HG03342 (cell line): ENCODE measurements around the gene PDGFD.

Experiments used
- ATAC-seq: cut with Tn5 transposase; IDR thresholded peaks from one replicate; pipeline ENCODE4 v1.9.1; 2021; ENCODE audit warnings: mild to moderate bottlenecking, moderate library complexity; ENCODE audit not compliant: unreplicated experiment

Gene PDGFD

DNA sequence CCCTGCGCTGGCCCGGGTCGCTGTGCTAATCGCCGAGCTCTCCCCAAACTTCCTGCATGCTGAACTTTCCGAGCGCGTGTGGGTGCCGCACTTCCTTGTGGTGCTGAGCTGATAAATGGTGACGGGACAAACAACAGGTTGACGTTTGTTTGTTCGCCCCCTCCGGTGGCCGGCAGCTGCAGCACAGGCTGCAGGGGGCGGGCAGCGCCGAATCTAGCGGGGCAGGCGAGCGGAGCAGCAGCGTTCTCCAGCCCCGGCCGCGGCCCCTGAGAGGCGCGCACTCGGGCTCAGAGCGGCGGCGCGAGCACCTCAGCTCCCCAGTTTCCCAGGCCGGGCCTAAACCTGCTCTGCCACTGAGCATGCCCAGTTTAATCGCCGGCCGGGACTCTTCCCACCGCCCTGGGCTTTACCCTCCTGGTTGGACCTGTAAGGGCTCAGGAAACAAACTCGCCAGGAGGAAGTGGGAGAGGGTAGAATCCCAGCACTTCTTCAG is at the start of gene PDGFD:
Gene PDGFD (minus strand): TSS at position 120 of the 493 bp plus-strand sequence.
- peak; percentile 96 for ATAC-seq

DNA sequence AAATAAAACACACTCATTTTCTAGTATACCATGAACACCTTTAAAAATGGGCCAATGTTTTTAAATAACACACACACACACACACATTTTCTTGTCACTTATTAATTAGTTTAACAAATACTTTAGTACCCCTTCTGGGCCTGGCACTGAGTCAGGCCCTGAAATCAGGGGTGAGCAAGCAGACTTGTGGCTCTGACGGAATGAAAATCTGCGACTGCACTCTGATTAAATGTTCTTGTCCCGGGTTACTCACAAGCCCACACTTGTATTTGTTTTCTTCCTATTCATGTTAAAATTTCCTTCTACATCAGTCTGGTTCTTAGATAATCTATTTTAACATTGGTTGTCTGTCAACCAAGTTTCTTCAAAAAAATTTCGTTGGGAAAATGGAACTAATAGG is 43.0 kb upstream of the PDGFD start:
- no peak for ATAC-seq

DNA sequence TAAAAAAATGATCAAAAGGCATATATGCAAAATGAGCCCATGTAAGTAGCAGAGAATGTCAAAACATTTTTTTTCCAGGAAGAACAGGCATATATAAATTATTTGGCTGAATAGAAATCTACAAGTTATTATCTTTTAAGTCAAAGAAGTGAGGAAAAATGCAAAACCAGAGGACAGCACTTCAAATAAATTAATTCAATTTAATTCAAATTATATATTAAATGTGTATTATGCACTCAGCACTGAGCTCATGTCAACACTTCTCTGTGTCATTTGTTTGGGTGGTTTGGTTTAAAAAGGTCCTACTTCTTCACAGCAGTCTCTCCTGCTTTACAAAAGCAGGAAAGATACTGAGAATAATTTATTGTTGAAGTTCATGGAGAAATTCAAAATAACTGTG is 41.9 kb upstream of the PDGFD start:
- no peak for ATAC-seq

DNA sequence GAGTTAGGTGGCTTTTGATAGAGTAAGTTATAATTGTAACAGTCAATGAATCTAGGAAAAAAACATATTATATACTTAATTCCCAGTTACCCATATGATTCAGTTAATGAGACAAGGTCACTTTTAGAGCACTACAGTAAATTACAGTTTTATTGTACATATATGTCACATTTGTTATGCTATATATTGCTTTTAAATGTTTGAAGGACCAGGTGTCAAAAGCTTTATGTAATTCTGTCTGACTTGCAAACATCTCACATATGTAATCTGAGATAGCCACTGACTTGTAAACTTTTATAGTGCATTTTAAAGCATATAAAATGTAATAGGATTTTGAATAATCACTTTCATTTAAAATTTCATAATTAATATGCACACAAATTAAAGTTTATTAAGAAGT is 36.7 kb upstream of the PDGFD start:
- no peak for ATAC-seq

DNA sequence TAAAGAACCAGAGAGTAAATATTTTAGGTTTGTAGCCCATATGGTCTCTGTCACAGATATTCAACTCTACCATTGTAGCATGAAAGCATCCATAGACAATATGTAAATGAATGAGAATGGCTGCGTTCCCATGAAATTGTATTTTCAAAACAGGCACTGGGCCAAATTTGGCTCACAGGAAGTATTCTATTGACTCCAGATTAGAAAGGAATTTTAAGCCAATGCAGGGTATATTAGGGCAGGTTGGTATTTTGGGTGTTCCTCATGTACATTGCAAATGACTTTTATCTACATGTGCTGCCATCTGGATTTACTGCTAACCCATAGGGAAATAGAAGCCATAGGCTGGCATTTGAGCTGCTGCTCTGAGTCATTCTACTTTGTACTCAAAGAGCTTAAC is 35.1 kb upstream of the PDGFD start:
- ATAC-seq, result no peak

DNA sequence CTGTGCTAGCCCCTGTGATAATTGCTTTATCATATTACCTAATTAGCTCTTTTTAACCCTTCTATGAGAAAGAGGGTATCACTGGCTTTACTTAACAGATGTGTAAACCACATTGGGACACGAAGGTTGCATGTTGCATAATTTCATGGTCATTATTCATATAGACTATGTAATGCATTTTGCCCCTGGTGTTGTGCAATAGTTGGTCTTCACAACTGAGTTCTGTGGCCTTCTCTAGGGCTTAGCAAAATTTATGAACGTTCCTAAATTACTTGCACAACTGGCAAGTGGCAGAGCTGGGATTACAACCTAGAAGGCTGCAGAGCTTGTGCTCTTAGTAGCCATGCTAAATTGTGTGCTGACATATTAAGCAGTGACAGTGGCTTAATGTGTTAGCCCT is 34.6 kb upstream of the PDGFD start:
- ATAC-seq, result no peak

DNA sequence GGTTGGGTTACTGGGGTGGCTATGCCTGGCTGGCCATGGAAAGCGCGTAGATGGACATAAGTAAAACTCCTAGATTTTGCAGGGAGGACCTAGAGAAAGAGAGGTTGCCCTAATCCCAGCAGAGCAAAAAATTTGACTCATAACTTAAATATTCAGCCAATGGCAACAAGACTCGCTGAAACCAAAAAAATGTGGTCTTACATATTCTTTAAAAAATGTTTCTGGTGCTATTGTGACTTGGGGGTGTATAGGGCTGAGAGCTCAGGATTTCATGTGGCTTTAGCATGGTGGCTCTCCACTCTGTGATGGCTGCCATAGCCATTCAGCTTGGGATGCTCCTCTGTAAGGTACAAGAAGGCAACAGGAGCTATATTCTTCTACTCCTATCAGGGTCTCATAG is 27.2 kb upstream of the PDGFD start:
- ATAC-seq, result no peak

DNA sequence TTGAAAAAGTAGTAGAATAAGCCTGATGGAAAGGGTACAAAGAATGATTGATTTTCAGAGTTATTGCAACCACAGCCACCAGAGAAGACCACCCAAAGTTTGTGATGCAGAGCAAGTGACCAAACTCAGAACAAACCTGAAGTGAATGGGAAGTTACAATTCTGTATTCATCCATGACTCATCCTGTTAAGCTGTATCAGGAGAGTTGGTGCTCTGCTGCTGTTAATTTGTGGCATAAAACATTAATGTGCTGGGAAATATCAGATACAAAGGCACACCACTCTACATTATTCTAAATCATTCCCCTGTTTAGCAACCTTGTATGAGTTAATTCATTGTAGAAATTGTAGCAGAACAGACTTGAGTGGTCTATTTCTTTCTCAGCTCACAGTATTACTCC is 19.6 kb upstream of the PDGFD start:
- ATAC-seq, result no peak

DNA sequence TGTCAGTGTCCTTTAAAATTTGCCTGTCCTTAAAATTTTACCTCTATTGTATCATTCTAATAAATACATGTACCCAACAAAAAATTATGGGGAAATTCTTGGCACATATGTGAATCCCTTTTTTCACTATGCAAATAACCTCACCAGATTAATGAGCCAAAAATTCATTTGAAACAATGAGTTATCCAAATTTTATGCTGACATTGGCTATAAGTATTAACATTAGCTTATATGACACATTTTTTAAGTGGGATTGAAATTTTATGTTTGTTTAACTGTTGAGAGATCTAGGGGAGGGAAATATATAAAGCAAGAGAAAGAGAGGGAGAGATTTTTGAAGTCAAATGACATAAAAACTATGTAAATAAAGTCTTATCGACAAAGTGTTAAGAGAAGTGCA is 11.8 kb upstream of the PDGFD start:
- no peak for ATAC-seq

DNA sequence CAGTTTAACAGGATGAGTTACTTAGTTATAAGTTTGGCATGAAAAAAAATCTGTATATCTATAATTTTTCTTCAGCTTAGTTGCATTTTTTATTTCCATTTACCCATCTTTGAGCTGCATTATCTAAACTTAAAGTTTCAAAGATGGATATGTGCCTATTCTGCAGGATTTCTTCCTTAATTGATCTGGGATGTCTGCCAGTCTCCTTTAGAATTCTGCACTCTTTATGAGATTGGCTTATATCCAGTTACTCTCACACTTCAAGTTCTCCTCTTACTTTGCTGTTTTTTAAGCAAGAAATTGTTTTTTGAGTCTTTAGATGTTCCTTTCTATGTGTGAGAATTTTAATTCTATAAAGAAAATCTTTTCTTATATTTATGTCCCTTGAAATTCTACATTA is 5.1 kb upstream of the PDGFD start:
- no peak for ATAC-seq

DNA sequence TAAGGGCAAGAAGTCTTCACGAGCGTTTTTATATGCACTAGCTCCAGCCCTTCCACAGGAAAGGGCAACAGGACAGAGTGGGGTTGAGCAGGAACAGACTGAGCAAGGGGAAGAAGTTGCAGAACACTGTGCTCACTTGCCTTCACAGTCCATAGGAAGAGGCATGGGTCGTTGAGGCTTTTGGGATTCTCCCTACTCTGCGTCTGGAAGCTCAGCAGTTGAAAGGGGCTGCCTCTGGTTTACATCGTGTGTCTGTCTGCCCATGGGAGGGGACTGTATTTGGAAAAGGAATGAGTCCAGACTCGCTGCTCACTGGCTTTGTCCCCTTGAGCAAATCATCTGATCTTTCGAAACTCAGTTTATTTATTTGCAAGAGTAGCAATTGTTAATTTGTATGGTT is 1.1 kb upstream of the PDGFD start:
- no peak for ATAC-seq

DNA sequence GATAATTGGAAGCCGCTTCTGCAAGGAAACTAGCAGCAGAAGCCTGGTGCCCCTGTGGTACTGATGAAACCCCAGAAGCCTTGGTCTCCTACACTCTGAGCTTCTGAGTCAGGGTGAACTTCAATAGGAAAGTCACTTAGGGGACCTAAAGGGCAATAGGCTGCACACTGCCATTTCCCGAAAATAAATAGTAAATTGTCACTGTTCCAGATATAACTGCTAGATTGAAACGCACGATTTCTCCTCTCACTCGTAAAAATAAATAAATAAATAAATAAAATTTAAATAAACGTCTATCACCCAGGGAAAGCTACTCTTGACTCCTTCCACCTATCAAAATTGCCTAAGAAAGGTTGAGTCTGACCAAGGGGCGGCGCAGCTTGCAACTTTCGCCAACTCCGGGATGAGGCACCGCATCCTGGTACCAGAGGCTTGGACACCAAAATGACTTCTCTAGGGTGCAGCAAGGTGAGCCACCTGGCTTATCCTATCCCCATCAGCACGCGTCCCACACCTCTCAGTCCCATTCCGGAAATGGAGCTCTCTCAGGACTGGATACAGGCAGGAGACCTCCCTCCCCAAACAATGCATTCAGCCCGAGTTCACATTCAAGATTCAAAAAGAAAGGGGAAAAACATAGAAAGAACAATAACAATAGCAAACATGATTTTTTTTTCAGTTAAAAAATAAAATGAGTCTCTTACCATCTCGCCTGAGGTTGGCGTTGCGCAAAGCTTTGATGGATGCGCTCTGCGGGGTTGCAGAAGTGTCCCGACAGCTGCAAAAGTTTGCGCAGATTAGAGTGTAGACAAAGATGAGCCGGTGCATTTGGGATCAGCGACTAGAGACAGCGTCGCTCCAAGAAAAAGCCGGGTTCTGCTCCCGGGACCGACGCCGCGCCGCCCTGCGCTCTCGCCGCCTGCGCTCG is 583 bp downstream of the PDGFD start:
- no peak for ATAC-seq

DNA sequence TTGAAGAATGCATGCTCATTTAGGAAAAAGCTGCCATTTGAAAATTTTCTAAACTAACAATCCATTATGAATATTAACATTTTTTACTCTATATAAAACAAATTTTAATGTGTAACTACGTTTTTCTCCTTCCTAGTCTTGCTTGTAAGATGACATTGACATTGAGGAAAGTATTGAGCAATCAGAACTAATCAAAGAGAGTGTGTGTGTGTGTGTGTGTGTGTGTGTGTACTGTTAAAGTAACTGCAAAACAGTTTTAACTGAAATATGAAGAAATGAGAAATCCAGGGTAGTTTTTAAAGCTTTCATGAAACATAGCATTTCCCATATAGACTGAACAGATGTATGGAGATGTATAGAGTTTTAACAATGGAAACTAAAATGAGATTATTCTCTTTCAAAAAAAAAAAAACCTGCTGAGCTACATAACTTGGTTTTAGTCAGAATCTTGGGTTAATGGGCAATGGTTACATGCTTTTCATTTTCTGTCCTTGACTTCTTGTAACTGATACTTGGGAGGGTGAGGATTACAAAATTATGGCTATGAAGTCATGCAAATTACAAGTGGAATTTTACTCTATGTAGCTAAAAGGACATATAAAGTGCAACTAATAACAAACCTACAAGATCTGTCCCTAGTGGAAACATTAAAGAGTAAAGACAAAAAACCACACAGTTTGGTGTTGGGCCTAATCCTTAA is 2.0 kb downstream of the PDGFD start:
- no peak for ATAC-seq

DNA sequence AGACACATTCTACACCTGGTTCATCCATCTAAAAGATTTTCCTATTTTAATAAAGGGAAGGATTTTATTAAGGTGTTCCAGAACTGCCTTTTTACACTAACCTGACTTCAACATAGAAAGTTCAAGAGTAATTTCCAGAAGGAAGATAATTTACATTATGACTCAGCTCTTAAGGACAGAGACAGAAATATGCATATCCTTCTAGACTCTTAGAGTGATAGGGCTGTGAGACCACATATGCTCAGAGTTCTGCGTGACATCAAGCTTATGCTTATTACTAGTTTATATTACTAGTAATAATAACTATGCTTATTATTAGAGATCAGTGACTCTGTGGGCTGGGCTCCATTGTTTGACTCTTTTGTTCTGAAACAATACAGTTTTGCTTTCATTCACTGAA is 4.6 kb downstream of the PDGFD start:
- ATAC-seq, result no peak

DNA sequence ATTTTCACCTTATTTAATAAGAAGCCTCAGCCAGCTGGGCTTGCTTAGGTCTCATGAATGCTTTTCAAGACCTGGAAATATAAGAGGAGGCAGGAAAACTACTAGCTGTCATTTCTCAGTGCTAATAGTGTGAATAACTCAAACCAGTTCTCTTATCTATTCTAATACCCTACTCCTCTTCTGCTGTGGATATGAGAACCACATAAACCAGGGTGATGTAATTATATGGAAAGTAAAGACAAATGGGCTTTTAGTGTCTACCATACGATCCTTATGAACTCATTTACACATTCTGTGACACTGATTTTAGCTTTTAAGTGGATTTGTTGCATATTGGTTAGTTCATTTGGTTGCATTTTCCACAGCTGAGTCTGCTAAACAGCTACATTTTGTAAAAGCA is 8.6 kb downstream of the PDGFD start:
- ATAC-seq, result no peak

DNA sequence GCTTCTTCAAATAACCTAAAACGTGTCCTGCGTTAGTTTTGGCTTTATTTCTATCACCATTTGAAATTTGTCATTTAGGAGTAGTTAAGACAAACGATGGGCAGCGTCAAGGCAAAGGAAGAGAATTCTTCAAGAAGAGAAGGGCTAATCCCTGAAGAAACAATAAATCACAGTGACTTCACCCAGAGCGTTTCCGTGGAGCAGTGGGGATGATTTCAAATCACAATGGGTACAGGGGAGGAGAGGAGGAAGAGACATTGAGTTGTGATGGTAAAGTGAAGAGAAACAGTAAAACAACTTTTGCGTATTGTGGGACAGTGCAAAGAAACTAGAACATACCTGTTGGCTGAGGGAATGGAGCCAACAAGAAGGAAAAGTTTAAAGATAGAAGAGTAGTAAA is 9.7 kb downstream of the PDGFD start:
- ATAC-seq, result no peak

DNA sequence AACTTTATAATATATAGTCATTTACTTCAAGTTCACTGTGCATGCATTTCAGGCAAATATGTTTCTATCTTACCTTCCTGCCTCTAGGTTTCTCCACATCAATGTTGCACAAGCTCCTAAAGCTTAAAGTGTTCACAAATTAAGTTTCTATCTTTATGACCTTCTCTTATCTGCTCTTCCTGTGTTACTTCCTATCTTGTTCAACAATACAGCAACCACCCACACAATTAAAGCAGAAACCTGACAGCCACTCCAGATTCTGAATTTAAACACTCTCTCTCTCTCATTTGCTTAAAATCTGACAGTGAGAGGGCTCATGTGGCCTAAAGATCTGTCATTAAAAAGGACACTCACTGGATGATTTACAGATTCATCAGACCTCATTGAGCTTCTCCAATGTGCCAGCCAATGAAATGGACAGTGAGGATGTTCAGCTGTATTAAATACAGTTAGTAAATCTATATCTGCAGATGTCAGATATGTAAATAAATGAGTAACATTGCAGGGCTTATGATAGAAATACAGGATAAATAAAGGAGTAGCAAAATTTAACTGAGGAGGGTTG is 10.9 kb downstream of the PDGFD start:
- ATAC-seq, result no peak

DNA sequence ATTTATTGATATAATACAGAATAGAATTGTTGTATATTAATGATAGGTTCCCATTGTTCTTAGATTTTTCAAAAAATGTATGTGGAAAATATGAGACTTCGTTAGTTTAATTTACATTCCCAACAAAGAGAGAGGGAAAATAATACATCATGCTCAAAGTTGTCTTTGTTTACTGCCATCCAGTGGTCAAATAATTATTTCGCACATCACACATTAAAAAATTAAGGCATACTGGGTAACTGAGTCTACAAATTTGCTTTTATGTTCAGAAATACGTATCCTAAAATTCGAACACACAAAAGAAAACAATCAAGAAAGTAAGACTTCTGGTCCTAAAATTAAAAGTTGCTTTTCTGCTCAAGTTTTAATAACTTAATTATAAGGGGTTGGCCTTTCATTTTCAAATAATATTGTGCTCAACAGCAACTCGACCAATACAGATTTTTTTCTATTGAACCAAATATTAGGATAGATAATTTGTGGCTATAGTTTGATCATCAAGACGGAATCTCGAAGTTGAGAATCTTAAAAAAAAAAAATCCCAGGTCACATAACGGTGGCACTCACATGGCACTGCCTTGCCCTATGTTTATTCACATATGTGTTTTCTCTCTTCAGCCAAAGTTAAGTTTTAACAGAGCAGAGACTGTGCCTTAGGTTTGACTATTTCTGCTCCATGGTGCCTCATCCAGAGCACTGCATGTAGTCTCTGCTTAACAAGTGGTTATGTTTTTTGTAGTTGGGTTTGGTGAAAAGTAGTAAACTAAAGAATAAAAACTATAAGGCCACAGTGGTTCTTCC is 12.3 kb downstream of the PDGFD start:
- ATAC-seq, result no peak

DNA sequence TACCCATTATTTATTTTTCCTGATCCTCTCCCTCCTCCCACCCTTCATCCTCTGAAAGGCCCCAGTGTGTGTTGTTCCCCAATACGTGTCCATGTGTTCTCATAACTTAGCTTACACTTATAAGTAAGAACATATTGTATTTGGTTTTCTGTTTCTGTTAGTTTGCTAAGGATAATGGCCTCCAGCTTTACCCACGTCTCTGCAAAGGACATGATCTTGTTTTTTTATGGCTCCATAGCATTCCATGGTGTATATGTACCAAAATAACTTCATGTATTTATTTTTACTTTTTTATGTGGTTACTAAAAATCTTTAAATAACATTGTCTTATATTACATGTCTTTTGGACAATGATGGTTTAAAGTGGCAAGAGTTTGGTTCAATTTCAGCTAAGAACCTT is 15.2 kb downstream of the PDGFD start:
- no peak for ATAC-seq

DNA sequence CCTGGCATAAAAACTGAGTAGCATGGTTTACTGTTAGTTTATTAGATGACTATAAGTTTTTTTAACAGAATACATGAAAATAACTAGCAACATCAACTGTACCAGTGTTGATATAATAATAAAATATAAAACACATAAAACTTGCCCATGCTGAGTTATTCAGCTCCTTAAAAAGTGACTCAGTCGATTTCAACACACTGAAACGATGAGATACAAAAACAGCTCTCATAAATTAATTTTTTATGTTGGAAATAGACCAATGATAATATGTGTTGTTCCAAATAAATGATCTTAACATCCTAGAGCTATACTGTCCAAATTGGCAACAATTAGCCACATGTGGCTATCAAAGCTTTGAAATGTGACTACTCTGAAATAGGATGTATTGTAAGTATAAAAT is 15.9 kb downstream of the PDGFD start:
- ATAC-seq, result no peak

DNA sequence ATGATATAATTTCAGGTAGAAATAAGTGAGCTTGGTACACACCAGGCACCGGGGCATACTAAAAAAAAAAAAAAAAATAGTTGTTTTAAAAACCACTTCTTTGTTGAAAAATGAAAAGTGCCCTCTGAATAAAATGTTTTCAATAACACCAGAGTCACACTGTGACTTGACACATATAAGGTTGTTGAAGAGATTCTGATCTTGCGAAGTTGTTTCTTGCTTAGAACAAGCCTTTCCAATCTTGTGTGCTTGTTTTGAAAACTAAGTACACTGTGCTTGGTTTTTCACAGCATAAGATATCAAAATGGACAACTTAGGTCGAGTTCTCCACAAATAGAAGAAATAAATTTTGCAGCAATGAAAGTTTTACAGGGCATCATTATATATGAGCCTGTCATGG is 17.0 kb downstream of the PDGFD start:
- ATAC-seq, result no peak
